ENCODE data around the gene ARRB1.
"Not testable (repeated sequence)": the region's sequence is repeated elsewhere in the genome, so short reads cannot be mapped to it uniquely, and the experiment has no call there.

Gene ARRB1

DNA sequence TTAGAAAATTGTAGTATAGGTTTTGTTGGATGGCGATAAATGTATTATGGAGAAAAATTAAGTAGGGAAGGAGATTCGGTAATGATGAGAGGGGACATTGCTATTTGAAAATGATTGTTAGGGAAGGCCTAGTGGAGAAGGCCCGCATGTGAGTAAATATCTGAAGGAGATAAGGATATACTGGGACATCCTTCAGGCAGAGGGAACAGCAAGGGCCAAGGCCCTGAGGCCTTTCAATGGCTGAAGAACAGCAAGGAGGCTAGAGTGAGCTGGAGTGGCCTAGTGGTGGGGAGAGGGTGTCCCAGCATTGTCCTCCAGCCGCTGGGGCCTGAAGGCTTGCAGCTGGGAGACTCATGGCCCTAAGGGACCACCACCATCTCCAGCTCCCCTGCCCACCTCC is 23.2 kb upstream of the ARRB1 start:
- DNase-seq, result no peak
- in situ Hi-C loops (cut with HindIII; ENCODE audit: low pct_ligation_motif_present, low pct_unique_long_range_greater_than_20kb, low sequenced_read_pairs), result no loop called here

DNA sequence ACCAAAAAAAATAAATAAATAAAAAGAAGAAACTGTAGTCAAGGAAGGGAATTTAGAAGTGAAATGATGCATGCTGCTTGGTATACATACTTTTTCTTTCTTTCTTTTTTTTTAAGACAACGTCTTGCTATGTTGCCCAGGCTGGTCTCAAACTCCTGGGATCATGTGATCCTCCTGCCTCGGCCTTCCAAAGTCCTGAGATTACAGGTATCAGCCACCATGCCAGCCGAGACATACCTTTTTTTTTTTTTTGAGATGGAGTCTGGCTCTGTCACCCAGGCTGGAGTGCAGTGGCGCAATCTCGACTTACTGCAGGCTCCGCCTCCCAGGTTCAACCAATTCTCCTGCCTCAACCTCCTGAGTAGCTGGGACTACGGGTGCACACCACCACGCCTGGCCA is 21.7 kb upstream of the ARRB1 start:
- DNase-seq, result no peak
- in situ Hi-C loops (cut with HindIII; ENCODE audit: low pct_ligation_motif_present, low pct_unique_long_range_greater_than_20kb, low sequenced_read_pairs), result no loop called here

DNA sequence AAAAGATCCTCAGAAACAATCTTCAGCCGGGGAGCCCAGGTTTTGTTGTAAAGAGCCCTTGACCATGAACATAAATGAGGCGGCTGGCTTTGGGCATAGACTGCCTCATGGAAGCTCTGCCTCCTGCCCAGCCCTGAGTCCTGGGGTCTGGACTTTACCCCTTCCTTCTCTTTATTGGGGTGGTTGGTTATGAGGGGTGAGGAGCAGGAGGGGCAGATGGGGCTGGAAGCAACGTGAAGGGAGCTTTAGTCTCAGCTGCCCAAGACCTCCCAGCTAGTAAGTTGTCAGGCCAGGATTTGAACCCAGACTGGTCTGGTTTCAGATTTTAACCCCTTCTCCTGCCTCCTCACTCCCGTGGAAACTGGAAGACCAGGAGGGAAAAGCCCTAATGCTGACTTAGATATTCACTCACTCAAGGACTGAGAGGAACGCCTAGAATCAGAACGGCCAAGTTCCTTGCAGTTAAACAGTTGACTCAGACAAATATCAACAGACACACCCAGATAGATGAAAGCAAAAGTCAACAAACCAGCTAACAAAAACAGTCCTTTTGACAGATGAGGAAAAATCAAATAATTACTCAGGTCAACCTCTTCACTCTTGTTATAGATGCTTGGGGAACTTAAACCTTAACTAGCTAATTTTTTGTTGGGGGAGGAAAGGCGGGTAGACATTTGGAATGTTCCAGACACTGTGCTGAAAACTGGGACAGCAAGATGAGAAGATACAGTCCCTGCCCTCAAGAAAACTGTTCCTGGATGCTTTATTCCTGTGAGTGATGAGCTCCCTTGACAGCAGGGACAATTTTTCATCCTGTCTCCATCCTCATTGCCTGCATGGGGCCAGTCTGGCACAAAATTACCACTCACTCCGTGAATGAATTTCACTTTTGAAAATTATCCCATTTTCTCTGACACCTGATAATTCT is 20.8 kb upstream of the ARRB1 start:
- in situ Hi-C loops (cut with HindIII; ENCODE audit: low pct_ligation_motif_present, low pct_unique_long_range_greater_than_20kb, low sequenced_read_pairs), result no loop called here
- no peak for DNase-seq

DNA sequence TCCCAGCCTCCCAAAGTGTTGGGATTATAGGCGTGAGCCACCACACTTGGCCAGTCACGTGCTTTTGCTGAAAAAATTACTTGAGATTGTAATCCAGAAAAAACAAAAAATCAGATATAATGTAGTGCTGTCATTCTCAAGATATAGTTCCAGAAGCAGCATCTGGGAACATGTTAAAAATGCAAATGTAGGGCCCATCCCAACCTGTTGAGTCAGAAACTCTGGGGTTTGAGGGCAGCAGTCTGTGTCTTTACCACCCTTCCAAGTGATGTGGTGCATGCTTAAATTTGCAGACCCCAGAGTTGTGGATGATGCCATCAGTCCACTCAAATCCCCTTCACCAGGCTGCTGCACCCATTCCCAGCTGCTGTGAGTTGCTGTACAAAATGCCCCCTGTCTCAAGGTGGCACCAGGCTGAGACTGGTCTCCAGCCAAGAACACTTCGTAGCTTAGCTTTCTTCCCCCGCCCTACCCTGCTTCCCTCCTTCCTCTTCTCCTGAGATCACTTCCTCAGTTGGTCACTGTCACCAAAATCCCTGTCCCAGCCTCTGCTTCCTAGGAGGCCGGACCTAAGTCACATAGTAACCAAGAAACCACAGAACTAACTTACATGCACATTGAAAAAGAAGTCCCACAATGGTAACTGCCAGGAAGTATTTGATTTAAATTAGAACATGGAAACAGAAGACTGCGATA is 18.2 kb upstream of the ARRB1 start:
- in situ Hi-C loops (cut with HindIII; ENCODE audit: low pct_ligation_motif_present, low pct_unique_long_range_greater_than_20kb, low sequenced_read_pairs), result no loop called here

DNA sequence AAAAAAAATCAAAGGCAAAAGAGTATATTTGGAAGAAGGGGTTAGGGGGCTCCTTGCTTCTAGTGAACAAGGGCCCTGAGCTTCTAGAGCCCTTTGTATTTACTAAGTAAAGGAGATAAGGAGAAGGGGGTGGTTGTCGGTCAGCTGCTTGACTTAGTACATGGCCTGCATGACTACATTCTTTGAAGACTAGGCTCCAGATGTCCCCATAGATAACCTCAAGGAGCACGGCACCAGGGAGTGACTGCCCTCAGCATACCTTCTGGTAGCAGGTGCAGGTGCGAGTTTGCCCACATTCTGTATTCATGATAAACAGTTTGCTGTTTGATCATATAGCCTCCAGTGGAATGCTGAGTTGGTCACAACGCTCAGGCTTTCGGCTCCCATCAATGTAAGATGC is 15.4 kb upstream of the ARRB1 start:
- DNase-seq; in situ Hi-C loops (cut with HindIII; ENCODE audit: low pct_ligation_motif_present, low pct_unique_long_range_greater_than_20kb, low sequenced_read_pairs): not testable (repeated sequence)

More for the DNA sequence above, 18.2 kb upstream of the ARRB1 start:
- DNase-seq, result no peak

DNA sequence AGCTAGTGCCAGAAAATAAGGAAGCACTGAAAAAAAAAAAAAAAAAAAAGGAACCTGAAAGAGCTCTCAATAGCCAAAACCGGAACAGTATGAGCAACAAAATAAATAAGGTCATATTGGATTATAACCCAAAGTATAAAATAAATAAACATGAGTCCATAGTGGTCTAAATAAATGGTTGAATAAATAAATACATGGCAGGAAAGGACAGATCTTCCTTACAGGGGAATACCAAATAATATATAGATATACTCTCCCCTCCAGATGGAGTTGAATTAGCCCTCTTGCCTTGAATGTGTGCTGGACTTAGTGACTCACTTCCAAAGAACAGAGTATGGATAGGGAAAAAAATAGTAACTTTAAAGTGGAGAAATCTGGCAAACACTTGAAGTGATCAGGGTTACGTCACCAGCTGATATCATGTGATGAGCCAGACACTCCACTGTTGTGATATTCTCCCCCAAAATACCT is 14.3 kb upstream of the ARRB1 start:
- in situ Hi-C loops (cut with HindIII; ENCODE audit: low pct_ligation_motif_present, low pct_unique_long_range_greater_than_20kb, low sequenced_read_pairs), result no loop called here
- no peak for DNase-seq

- DNase-seq; in situ Hi-C loops (cut with HindIII; ENCODE audit: low pct_ligation_motif_present, low pct_unique_long_range_greater_than_20kb, low sequenced_read_pairs): not testable (repeated sequence)
Observed at GRCh38 chr11:75362285-75362684, 10.8 kb upstream of the ARRB1 start.

GRCh38 chr11:75356613-75357012 is 5.2 kb upstream of the ARRB1 start:
- no peak for DNase-seq
- in situ Hi-C loops (cut with HindIII; ENCODE audit: low pct_ligation_motif_present, low pct_unique_long_range_greater_than_20kb, low sequenced_read_pairs), result no loop called here

DNA sequence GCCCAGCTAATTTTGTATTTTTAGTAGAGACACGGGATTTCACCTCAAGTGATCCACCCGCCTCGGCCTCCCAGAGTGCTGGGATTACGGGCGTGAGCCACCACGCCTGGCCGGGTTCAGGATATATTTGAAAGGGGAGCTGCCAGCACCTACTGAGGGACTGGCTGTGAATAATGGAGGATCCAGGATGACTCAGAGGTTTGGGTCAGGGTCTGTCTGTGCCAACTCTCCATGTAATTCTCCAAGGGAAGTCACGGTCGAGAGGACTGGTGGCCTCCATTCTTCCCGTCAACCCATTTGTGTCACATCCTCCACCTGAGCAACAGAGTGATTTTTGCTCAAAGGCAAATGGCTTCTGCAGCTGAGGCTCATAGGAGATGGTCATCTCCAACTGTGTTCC is 3.6 kb upstream of the ARRB1 start:
- in situ Hi-C loops (cut with HindIII; ENCODE audit: low pct_ligation_motif_present, low pct_unique_long_range_greater_than_20kb, low sequenced_read_pairs), result no loop called here
- DNase-seq, result no peak

DNA sequence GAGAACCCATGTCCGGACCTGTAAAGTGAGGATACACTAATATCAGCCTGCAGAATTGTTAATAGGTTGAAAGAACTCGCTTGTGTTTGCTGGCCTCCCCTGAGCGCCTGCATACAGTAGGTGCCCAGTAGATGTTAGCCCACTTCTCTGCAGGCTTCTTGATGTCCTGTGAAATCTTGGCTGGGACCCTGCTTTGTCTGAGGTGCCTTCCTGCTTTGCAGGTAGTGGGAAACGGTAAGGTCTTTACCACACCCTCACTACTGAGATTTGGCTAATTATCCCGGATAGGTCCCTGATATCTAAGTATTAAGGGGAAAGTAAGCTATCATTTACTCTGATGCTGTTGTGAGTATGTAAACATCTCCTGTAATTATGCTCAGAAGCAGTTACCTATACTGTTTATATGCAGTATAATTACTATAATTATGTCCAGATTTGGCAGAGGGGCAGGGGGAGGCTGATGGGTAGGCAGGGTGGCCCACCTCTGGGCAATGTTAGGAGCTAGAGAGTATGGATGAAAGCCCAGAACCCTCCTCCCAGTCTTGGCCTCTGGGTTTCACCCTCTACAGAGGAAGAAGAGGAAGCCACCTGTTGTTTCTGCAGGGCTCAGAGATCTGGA is 1.2 kb upstream of the ARRB1 start:
- no peak for DNase-seq
- in situ Hi-C loops (cut with HindIII; ENCODE audit: low pct_ligation_motif_present, low pct_unique_long_range_greater_than_20kb, low sequenced_read_pairs), result no loop called here

- in situ Hi-C loops (cut with HindIII; ENCODE audit: low pct_ligation_motif_present, low pct_unique_long_range_greater_than_20kb, low sequenced_read_pairs), result no loop called here
- no peak for DNase-seq
Observed at GRCh38 chr11:75351791-75352587, 528 bp upstream of the ARRB1 start.

GRCh38 chr11:75350743-75351540 is 519 bp downstream of the ARRB1 start:
- in situ Hi-C loops (cut with HindIII; ENCODE audit: low pct_ligation_motif_present, low pct_unique_long_range_greater_than_20kb, low sequenced_read_pairs), result no loop called here
- DNase-seq, result no peak

GRCh38 chr11:75350122-75350742 is 1.2 kb downstream of the ARRB1 start:
- no peak for DNase-seq
- in situ Hi-C loops (cut with HindIII; ENCODE audit: low pct_ligation_motif_present, low pct_unique_long_range_greater_than_20kb, low sequenced_read_pairs), result no loop called here

- in situ Hi-C loops (cut with HindIII; ENCODE audit: low pct_ligation_motif_present, low pct_unique_long_range_greater_than_20kb, low sequenced_read_pairs), result no loop called here
- DNase-seq, result no peak
Observed at GRCh38 chr11:75349521-75350116, 1.8 kb downstream of the ARRB1 start.

DNA sequence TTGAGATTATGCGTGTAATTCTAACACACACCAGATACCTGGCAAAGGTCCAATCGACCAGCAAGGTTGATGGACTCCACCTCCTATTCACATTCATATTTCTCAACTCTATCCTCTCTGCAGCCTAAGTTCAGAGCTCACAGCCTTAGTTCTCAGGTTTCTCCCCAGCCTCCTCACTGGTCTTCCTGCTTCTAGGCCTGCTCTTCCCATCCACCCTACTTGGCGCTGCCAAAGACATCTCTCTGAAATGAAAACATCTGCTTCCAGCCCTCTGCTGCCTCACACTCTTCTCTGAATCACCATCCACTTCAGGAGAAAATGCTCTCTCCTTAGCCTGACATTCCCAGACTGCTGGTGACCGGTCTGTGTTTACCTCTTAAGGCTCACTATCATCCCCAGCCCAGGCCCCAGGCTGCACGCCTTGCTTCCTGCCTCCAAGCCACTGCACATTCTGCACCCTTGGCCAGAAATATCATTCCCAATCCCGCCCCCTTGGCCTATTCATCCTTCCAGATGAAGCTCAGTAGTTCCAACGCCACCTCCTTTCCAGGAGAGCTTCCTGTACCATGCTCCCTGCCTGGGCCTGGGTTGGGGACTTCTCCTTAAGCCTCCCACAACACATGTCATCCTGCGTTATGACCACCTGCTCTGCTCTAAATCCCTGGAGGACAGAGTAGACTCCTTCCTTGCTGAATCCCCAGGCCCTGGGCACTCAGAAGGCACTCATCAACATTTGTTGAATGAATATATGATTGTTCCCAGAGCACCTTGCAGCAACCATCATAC is 3.5 kb downstream of the ARRB1 start:
- no peak for DNase-seq
- in situ Hi-C loops (cut with HindIII; ENCODE audit: low pct_ligation_motif_present, low pct_unique_long_range_greater_than_20kb, low sequenced_read_pairs), result no loop called here

GRCh38 chr11:75346912-75347647 is 4.4 kb downstream of the ARRB1 start:
- DNase-seq, result no peak
- in situ Hi-C loops (cut with HindIII; ENCODE audit: low pct_ligation_motif_present, low pct_unique_long_range_greater_than_20kb, low sequenced_read_pairs), result no loop called here
